Activated CD8-positive, alpha-beta T cell treated with anti-CD3 and anti-CD28 coated beads for 36 hours (primary cell): ENCODE measurements around the gene CLCN7. TPM values are rescaled to one million over a fixed set of nuclear protein-coding genes. Genes with fewer than 3 reads are reported as not detected.
"Not testable (repeated sequence)": the region's sequence is repeated elsewhere in the genome, so short reads cannot be mapped to it uniquely, and the experiment has no call there.

Experiments
- ATAC-seq: fragments of 200-7000 bp; cut with Tn5 transposase; one replicate; pipeline ENCODE4 v1.10.0; 2021; ENCODE audit warnings: mild to moderate bottlenecking, moderate library complexity
- CTCF ChIA-PET: fragments of 350-600 bp; sonication (Branson Sonifier 250); formaldehyde crosslinking; loops from one replicate; lab custom pipeline; 2021; ENCODE audit warnings: antibody characterized with exemption; lab: Charles Lee
- POLR2A ChIA-PET: fragments of 350-600 bp; sonication (Branson Sonifier 250); formaldehyde crosslinking; loops from one replicate; lab custom pipeline; 2021; ENCODE audit warnings: antibody characterized with exemption; lab: Charles Lee
- DNase-seq: peaks from one replicate; pipeline ENCODE4 v3.0.0-alpha.2; 2020
- H3K27ac Mint-ChIP-seq: one replicate; pipeline ENCODE4 v1.8.0; 2021; ENCODE audit warnings: mild to moderate bottlenecking, mixed read lengths
- H3K27me3 Mint-ChIP-seq: one replicate; pipeline ENCODE4 v1.8.0; 2021; ENCODE audit warnings: mixed read lengths
- H3K36me3 Mint-ChIP-seq: one replicate; pipeline ENCODE4 v1.8.0; 2021; ENCODE audit warnings: low read depth, mixed read lengths
- H3K4me1 Mint-ChIP-seq: one replicate; pipeline ENCODE4 v1.8.0; 2021; ENCODE audit warnings: low read depth, mixed read lengths
- H3K4me3 Mint-ChIP-seq: one replicate; pipeline ENCODE4 v1.8.0; 2021; ENCODE audit warnings: mild to moderate bottlenecking, moderate library complexity, mixed read lengths
- H3K9me3 Mint-ChIP-seq: one replicate; pipeline ENCODE4 v1.8.0; 2021; ENCODE audit warnings: mixed read lengths
- intact Hi-C: fragments of 100-400 bp; cut with micrococcal nuclease; formaldehyde crosslinking; loops from one replicate; pipeline ENCODE4 v1.10.0; 2022
- total RNA-seq, 2 experiments: library from RNA; stranded (reverse); gene quantifications; one replicate each; pipeline ENCODE4 v1.2.3, GENCODE V29; 2021
- TF ChIP-seq, protein P1 (sequence below): fragments of 200-600 bp; IDR thresholded peaks from one replicate; pipeline ENCODE4 v1.8.0; 2022; ENCODE audit warnings: antibody characterized with exemption, mild to moderate bottlenecking

Gene CLCN7
- total RNA-seq, 2 experiments from 2014 or later = 35.5 to 36.8 TPM

DNA sequence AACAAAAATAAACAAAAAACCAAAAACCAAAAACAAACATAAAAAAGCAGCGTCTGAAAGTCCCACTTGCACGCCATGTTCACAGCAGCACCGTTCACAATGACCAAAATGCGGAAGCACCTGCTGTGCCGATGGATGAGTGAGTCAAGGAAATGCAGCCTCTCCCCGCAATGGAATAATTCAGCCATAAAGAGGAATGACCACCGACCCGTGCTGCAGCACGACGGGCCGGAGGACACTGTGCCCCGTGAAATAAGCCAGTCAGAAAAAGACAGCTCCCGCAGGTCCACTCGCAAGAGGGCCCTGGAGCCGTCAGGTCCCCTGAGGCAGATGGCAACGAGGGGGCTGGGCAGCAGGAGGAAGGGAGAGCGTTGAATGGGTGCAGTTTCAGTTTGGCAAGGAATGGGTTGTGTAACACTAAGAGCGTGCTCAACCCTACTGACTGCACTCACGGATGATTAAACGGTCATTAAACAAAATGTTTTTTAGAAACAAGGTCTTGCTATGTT lies 5.1 kb downstream of the CLCN7 start:
- Mint-ChIP-seq H3K27me3 (no peaks in the 10 kb centered on the region), H3K4me1 (peaks cover 33% of the 10 kb centered on the region), H3K4me3 (no peak overlapping the region), H3K27ac (peak overlapping the region; percentile 39), H3K36me3 (peaks cover 2% of the 10 kb centered on the region), H3K9me3 (no peaks in the 10 kb centered on the region)
- intact Hi-C loops = no loop called here
- ChIA-PET CTCF (no interaction called here), POLR2A (interaction anchor here (0.7 to 1.3 kb wide), 2 partner anchors 11 to 131 kb away, joined by 3 to 4 read pairs; no protein-coding TSS in a partner anchor)
- DNase-seq (no peak), ATAC-seq (no peak)
- TF ChIP-seq, protein P1, sequence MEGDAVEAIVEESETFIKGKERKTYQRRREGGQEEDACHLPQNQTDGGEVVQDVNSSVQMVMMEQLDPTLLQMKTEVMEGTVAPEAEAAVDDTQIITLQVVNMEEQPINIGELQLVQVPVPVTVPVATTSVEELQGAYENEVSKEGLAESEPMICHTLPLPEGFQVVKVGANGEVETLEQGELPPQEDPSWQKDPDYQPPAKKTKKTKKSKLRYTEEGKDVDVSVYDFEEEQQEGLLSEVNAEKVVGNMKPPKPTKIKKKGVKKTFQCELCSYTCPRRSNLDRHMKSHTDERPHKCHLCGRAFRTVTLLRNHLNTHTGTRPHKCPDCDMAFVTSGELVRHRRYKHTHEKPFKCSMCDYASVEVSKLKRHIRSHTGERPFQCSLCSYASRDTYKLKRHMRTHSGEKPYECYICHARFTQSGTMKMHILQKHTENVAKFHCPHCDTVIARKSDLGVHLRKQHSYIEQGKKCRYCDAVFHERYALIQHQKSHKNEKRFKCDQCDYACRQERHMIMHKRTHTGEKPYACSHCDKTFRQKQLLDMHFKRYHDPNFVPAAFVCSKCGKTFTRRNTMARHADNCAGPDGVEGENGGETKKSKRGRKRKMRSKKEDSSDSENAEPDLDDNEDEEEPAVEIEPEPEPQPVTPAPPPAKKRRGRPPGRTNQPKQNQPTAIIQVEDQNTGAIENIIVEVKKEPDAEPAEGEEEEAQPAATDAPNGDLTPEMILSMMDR = no peak

DNA sequence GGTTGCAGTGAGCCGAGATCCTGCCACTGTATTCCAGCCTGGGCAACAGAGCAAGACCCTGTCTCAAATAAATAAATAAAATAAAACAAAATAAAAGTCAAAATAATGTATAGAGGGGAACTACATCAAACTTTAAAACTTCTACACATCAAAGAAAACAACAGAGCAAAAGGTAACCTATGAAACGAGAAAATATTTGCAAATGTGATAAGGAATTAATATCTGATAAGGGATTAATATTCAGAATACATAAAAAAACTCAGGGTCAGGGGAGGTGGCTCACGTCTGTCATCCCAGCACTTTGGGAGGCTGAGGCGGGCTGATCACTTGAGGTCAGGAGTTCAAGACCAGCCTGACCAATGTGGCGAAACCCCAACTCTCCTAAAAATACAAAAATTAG lies 5.7 kb downstream of the CLCN7 start:
- H3K4me3 Mint-ChIP-seq, POLR2A ChIA-PET, H3K27ac Mint-ChIP-seq, ATAC-seq, DNase-seq, H3K36me3 Mint-ChIP-seq, H3K9me3 Mint-ChIP-seq, H3K27me3 Mint-ChIP-seq, intact Hi-C loops, CTCF ChIA-PET: not testable (repeated sequence)
- H3K4me1 Mint-ChIP-seq = peaks cover 32% of the 10 kb centered on the region

DNA sequence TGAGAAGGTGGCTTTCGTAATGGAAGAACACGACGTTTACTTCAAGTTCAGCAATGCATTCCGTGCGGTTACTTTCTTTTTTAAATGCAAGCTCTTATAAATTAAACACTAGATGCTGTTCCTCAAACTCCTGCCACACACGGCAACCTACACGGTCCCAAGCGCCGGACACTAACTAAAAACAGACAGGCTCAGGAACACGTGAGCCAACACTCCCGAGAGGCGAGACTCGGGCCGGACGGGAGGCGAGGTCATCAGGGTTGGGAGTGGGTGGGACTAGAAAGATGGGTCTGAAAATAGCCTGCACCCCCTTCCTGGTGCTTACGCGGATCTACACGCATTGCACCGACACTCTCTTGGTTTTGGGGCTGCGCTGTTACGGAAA lies 6.4 kb downstream of the CLCN7 start:
- Mint-ChIP-seq H3K27ac (no peak overlapping the region), H3K27me3 (no peaks in the 10 kb centered on the region), H3K9me3 (no peaks in the 10 kb centered on the region), H3K36me3 (peaks cover 2% of the 10 kb centered on the region), H3K4me3 (no peak overlapping the region), H3K4me1 (peaks cover 29% of the 10 kb centered on the region)
- TF ChIP-seq, protein P1 = no peak
- ChIA-PET POLR2A (interaction anchor here (0.6 kb wide), 1 partner anchor 589 kb away, joined by 3 read pairs; no protein-coding TSS in a partner anchor), CTCF (no interaction called here)
- intact Hi-C loops = no loop called here
- DNase-seq (no peak), ATAC-seq (no peak)

DNA sequence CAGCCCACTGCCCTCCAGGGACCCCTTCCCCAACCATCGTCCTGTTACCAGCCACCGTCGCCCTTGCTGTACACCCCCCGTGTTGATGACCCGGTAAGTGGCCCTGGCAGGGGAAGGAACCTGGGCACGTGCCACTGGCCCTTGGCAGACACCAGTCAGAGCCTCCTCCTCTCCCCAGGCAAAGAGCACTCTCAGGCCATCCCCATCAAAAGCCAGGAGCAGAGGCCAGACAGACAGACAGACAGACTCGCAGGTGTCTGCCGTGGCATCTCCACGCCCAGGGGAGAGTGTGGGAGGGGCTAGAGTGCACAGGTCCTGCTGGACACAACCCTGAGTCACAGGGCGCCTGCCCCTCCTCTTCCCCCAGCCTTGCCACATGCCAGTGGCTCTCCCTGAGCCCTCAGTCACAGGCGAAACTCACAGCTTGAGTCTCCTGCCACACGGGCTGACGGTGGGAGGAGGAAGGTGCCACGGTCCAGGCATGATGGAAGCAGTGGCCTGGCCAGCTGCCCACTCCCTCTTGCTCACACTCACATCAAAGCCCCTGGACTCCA lies 7.8 kb downstream of the CLCN7 start:
- Mint-ChIP-seq H3K4me3 (no peak overlapping the region), H3K9me3 (no peaks in the 10 kb centered on the region), H3K36me3 (peaks cover 2% of the 10 kb centered on the region), H3K27ac (no peak overlapping the region), H3K4me1 (peaks cover 20% of the 10 kb centered on the region), H3K27me3 (no peaks in the 10 kb centered on the region)
- CTCF ChIA-PET = no interaction called here
- DNase-seq (no peak), ATAC-seq (no peak)
- POLR2A ChIA-PET = no interaction called here
- TF ChIP-seq, protein P1 = no peak
- intact Hi-C loops = no loop called here

DNA sequence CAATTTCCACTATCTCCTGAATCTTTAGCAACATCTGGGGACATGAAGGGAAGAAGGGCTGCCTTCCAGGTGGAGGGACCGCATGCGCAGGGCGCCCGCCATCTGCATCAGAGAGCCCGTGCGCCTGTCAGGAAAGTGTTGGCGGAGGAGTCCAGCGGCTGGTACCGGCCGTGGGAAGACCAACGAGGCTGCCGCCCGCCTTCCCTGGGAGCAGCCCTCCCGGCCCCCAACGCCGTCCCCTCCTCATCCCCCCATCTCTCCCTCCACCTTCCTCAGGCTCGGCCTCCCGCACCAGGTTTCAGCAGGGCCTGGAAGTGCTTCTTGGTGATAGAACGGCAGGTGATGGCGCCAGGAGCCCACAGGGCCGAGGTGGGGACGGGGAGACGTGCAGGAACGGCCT lies 8.8 kb downstream of the CLCN7 start:
- Mint-ChIP-seq H3K27ac (no peak overlapping the region), H3K4me1 (peaks cover 11% of the 10 kb centered on the region), H3K9me3 (no peaks in the 10 kb centered on the region), H3K27me3 (no peaks in the 10 kb centered on the region), H3K36me3 (peaks cover 4% of the 10 kb centered on the region), H3K4me3 (no peak overlapping the region)
- POLR2A ChIA-PET = no interaction called here
- ATAC-seq (no peak), DNase-seq (no peak)
- CTCF ChIA-PET = no interaction called here
- intact Hi-C loops = no loop called here
- TF ChIP-seq, protein P1 = no peak
